ENCODE data around the gene FLCN.

GRCh38 chr17:17205368-17206123 lies 31.4 kb downstream of the FLCN start:
- TF ChIP-seq CTCF (conservative IDR thresholded peaks at IDR 0.05 in 1 of 2, IDR thresholded peaks at IDR 0.05 in 1 of 2; ENCODE audit: low read depth in 1 of 2, low read length in 2 of 2) = no peak
- no peak for TF ChIP-seq EZH2 (IDR thresholded peaks at IDR 0.05; ENCODE audit: low read length, missing control alignments)
